HEK293 (cell line): ENCODE data around the gene SYN1.

Source experiments
- AEBP2 ChIP-seq: fragments of 450-650 bp; formaldehyde crosslinking; IDR thresholded peaks from 2 replicates; pipeline ENCODE4 v1.5.1; 2016; ENCODE audit warnings: missing biosample characterization, missing genetic modification characterization, borderline replicate concordance
- BCL11B ChIP-seq: fragments of 450-650 bp; formaldehyde crosslinking; IDR thresholded peaks from 2 replicates; pipeline ENCODE4 v1.5.1; 2016; ENCODE audit warnings: low read depth, missing biosample characterization, missing genetic modification characterization
- EGR2 ChIP-seq: fragments of 450-650 bp; formaldehyde crosslinking; IDR thresholded peaks from 2 replicates; pipeline ENCODE4 v1.5.1; 2016; ENCODE audit warnings: low read depth, missing biosample characterization, missing genetic modification characterization
- GFI1B ChIP-seq: fragments of 450-650 bp; formaldehyde crosslinking; IDR thresholded peaks from 2 replicates; pipeline ENCODE4 v1.5.1; 2016; ENCODE audit warnings: missing biosample characterization, missing genetic modification characterization
- KLF1 ChIP-seq: fragments of 450-650 bp; formaldehyde crosslinking; IDR thresholded peaks from 2 replicates; pipeline ENCODE4 v1.5.1; 2016; ENCODE audit warnings: missing biosample characterization, missing genetic modification characterization
- KLF16 ChIP-seq: fragments of 450-650 bp; formaldehyde crosslinking; IDR thresholded peaks from 2 replicates; pipeline ENCODE4 v1.5.1; 2017; ENCODE audit warnings: missing biosample characterization, missing genetic modification characterization
- PBX3 ChIP-seq: sonication (generic); formaldehyde crosslinking; IDR thresholded peaks from 2 replicates; pipeline ENCODE4 v1.8.1; 2022; ENCODE audit warnings: mild to moderate bottlenecking, moderate library complexity, missing genetic modification reagents
- SALL2 ChIP-seq: fragments of 450-650 bp; formaldehyde crosslinking; IDR thresholded peaks from 2 replicates; pipeline ENCODE4 v1.5.0; 2017; ENCODE audit warnings: missing biosample characterization, mild to moderate bottlenecking, missing genetic modification characterization, borderline replicate concordance
- SCRT2 ChIP-seq: fragments of 450-650 bp; formaldehyde crosslinking; IDR thresholded peaks from 2 replicates; pipeline ENCODE4 v1.5.1; 2016; ENCODE audit warnings: missing biosample characterization, missing genetic modification characterization
- ZBTB1 ChIP-seq: fragments of 450-650 bp; formaldehyde crosslinking; IDR thresholded peaks from 2 replicates; pipeline ENCODE4 v1.5.1; 2016; ENCODE audit warnings: missing biosample characterization, missing genetic modification characterization
- ZBTB11 ChIP-seq: fragments of 450-650 bp; formaldehyde crosslinking; conservative IDR thresholded peaks from 2 replicates; pipeline ENCODE4 v1.5.1; 2016; ENCODE audit warnings: low read depth, missing biosample characterization, missing genetic modification characterization
- ZFP3 ChIP-seq: fragments of 450-650 bp; formaldehyde crosslinking; IDR thresholded peaks from 2 replicates; pipeline ENCODE4 v1.5.1; 2016; ENCODE audit warnings: low read depth, missing biosample characterization, missing genetic modification characterization
- ZNF155 ChIP-seq: fragments of 450-650 bp; formaldehyde crosslinking; IDR thresholded peaks from 2 replicates; pipeline ENCODE4 v1.5.1; 2016; ENCODE audit warnings: missing biosample characterization, missing genetic modification characterization
- ZNF2 ChIP-seq: fragments of 450-650 bp; formaldehyde crosslinking; IDR thresholded peaks from 2 replicates; pipeline ENCODE4 v1.5.1; 2016; ENCODE audit warnings: missing biosample characterization, missing genetic modification characterization
- ZNF280C ChIP-seq: fragments of 450-650 bp; formaldehyde crosslinking; IDR thresholded peaks from 2 replicates; pipeline ENCODE4 v1.5.1; 2016; ENCODE audit warnings: missing biosample characterization, missing genetic modification characterization
- ZNF311 ChIP-seq: fragments of 450-650 bp; formaldehyde crosslinking; IDR thresholded peaks from 2 replicates; pipeline ENCODE4 v1.5.1; 2017; ENCODE audit warnings: missing biosample characterization, missing genetic modification characterization, borderline replicate concordance
- ZNF335 ChIP-seq: fragments of 450-650 bp; formaldehyde crosslinking; conservative IDR thresholded peaks from 2 replicates; pipeline ENCODE4 v1.5.1; 2016; ENCODE audit warnings: missing biosample characterization, missing genetic modification characterization
- ZNF350 ChIP-seq: fragments of 450-650 bp; formaldehyde crosslinking; IDR thresholded peaks from 2 replicates; pipeline ENCODE4 v1.5.0; 2017; ENCODE audit warnings: missing biosample characterization, mild to moderate bottlenecking, missing genetic modification characterization
- ZNF362 ChIP-seq: fragments of 450-650 bp; formaldehyde crosslinking; IDR thresholded peaks from 2 replicates; pipeline ENCODE4 v1.5.1; 2016; ENCODE audit warnings: missing biosample characterization, missing genetic modification characterization
- ZNF426 ChIP-seq: fragments of 450-650 bp; formaldehyde crosslinking; IDR thresholded peaks from 2 replicates; pipeline ENCODE4 v1.5.1; 2017; ENCODE audit warnings: missing biosample characterization, missing genetic modification characterization, mild to moderate bottlenecking, inconsistent platforms, moderate library complexity
- ZNF473 ChIP-seq: fragments of 450-650 bp; formaldehyde crosslinking; IDR thresholded peaks from 2 replicates; pipeline ENCODE4 v1.5.1; 2017; ENCODE audit warnings: missing biosample characterization, missing genetic modification characterization
- ZNF501 ChIP-seq: fragments of 450-650 bp; formaldehyde crosslinking; IDR thresholded peaks from 2 replicates; pipeline ENCODE4 v1.5.1; 2016; ENCODE audit warnings: missing biosample characterization, missing genetic modification characterization
- ZNF555 ChIP-seq: fragments of 450-650 bp; formaldehyde crosslinking; conservative IDR thresholded peaks from 2 replicates; pipeline ENCODE4 v1.5.1; 2017; ENCODE audit warnings: missing biosample characterization, mild to moderate bottlenecking, missing genetic modification characterization, inconsistent platforms
- ZNF596 ChIP-seq: fragments of 450-650 bp; IDR thresholded peaks from 2 replicates; pipeline ENCODE4 v1.5.0; 2018; ENCODE audit warnings: missing biosample characterization, mild to moderate bottlenecking, missing genetic modification characterization, moderate library complexity
- ZNF621 ChIP-seq: fragments of 450-650 bp; formaldehyde crosslinking; IDR thresholded peaks from 2 replicates; pipeline ENCODE4 v1.5.1; 2017; ENCODE audit warnings: missing biosample characterization, missing genetic modification characterization
- ZNF624 ChIP-seq: fragments of 450-650 bp; formaldehyde crosslinking; IDR thresholded peaks from 2 replicates; pipeline ENCODE4 v1.5.1; 2017; ENCODE audit warnings: missing biosample characterization, missing genetic modification characterization
- ZNF76 ChIP-seq: fragments of 450-650 bp; formaldehyde crosslinking; IDR thresholded peaks from 2 replicates; pipeline ENCODE4; 2016; ENCODE audit warnings: low read depth, missing biosample characterization, missing genetic modification characterization, borderline replicate concordance
- ZNF785 ChIP-seq: fragments of 450-650 bp; formaldehyde crosslinking; IDR thresholded peaks from 2 replicates; pipeline ENCODE4 v1.5.1; 2016; ENCODE audit warnings: missing biosample characterization, missing genetic modification characterization

Gene SYN1

GRCh38 chrX:47658684-47659420 lies 39.2 kb upstream of the SYN1 start, which contains the start of gene UXT (continued):
- TF ChIP-seq ZNF362 (no peak), ZNF350 (tag by site-specific recombination) (no peak), ZNF311 (tag by site-specific recombination) (no peak), BCL11B (tag by site-specific recombination) (peak; percentile 38; the same call in 1 of the 2 replicates), EGR2 (tag by site-specific recombination) (0 out of 2 replicates have a peak, but pooled peaks have one; percentile 5), ZNF76 (tag by site-specific recombination) (peak; percentile 59; the same call in 1 of the 2 replicates), ZNF2 (tag by site-specific recombination) (peak; percentile 67; the same call in 1 of the 2 replicates), ZNF155 (tag by site-specific recombination) (no peak), KLF1 (tag by site-specific recombination) (peak; percentile 85), ZNF426 (tag by site-specific recombination) (no peak), ZNF785 (tag by site-specific recombination) (no peak), ZBTB1 (no peak), ZNF501 (tag by site-specific recombination) (peak; percentile 95), ZNF624 (tag by site-specific recombination) (no peak), ZNF621 (tag by site-specific recombination) (no peak), ZNF335 (tag by site-specific recombination) (peak; percentile 92), AEBP2 (tag by site-specific recombination) (no peak), ZNF473 (no peak), SCRT2 (tag by site-specific recombination) (no peak; the same call in 1 of the 2 replicates), PBX3 (CRISPR knock-in tag) (no peak; the same call in 1 of the 2 replicates), ZFP3 (no peak), ZNF596 (tag by site-specific recombination) (no peak), ZBTB11 (tag by site-specific recombination) (peak; percentile 76), ZNF280C (no peak), SALL2 (no peak), ZNF555 (tag by site-specific recombination) (no peak), KLF16 (tag by site-specific recombination) (peak; percentile 77), GFI1B (tag by site-specific recombination) (no peak)
